K562 (cell line): ENCODE results near the gene MVP. TPM values are rescaled to one million over a fixed set of nuclear protein-coding genes. Genes with fewer than 3 reads are reported as not detected.

ENCODE experiments used
- FUS ChIP-seq: fragments of 200-400 bp; formaldehyde crosslinking; optimal IDR thresholded peaks from 2 replicates; pipeline ENCODE3; 2017; ENCODE audit warnings: low read depth, low read length
- POLR2A ChIP-seq: fragments of 450-650 bp; conservative IDR thresholded peaks from 2 replicates; pipeline ENCODE4 v1.6.1; 2016
- TEAD1 ChIP-seq, 2 experiments: fragments of 450-650 bp in 1 of 2; sonication (generic) in 1 of 2; formaldehyde crosslinking; IDR thresholded peaks; 2 replicates each; pipeline versions ENCODE4 v1.4.0 to v1.8.0; 2020 to 2022; ENCODE audit warnings: mild to moderate bottlenecking in 2 of 2, missing genetic modification reagents in 1 of 2
- TEAD4 ChIP-seq, 2 experiments: sonication (generic) in 1 of 2; formaldehyde crosslinking in 1 of 2; IDR thresholded peaks; 2 replicates each; pipeline versions ENCODE4 v1.6.1 to v1.8.0; 2012 to 2022; ENCODE audit warnings: borderline replicate concordance in 1 of 2, inconsistent platforms in 1 of 2, low read length in 1 of 2, mild to moderate bottlenecking in 1 of 2, missing genetic modification reagents in 1 of 2
- ZNF780A ChIP-seq: fragments of 250-450 bp; sonication (Bioruptor Pico); IDR thresholded peaks from 2 replicates; pipeline ENCODE4 v1.5.0; 2021; ENCODE audit warnings: mild to moderate bottlenecking
- polyA plus RNA-seq, 8 experiments: library from polyadenylated mRNA; depleted of rRNA in 4 of 8; stranded (reverse) in 5 of 8; unstranded in 3 of 8; fragments of >200 nt; fragmentation: Nextera tagmentation in 2 of 8; fragmentation: Illumina TruSeq in 1 of 8; extraction: Ambion mirVana in 2 of 8; extraction: Trizol in 1 of 8; gene quantifications; 2 replicates each; pipeline versions ENCODE4 v1.2.1 to v1.2.3, GENCODE V29; 2011 to 2014; ENCODE audit warnings: inconsistent platforms in 1 of 8, missing spikeins in 1 of 8
- total RNA-seq, 7 experiments: library from RNA; depleted of rRNA in 6 of 7; stranded (reverse); fragments of >200 nt in 6 of 7; fragmentation: Illumina TruSeq in 2 of 7; extraction: Trizol in 2 of 7; gene quantifications; 2 replicates each; pipeline versions ENCODE4 v1.2.1 to v1.2.3, GENCODE V29; 2011 to 2021; ENCODE audit warnings: low replicate concordance in 1 of 7
- TF ChIP-seq, protein P1 (sequence below), 2 experiments: fragments of 450-650 bp in 1 of 2; sonication (generic) in 1 of 2; formaldehyde crosslinking in 1 of 2; IDR thresholded peaks; 2 replicates each; pipeline versions ENCODE4 v1.7.1 to v1.9.0; 2016 to 2022; ENCODE audit warnings: inconsistent platforms in 1 of 2, mild to moderate bottlenecking in 1 of 2, missing genetic modification reagents in 1 of 2
- TF ChIP-seq, protein P2 (sequence below), 2 experiments: fragments of 200-800 bp in 1 of 2; sonication (Bioruptor generic) in 1 of 2; sonication (generic) in 1 of 2; formaldehyde crosslinking in 1 of 2; IDR thresholded peaks in 1 of 2; conservative IDR thresholded peaks in 1 of 2; 2 replicates each; pipeline versions ENCODE4 v1.5.0 to v1.6.1; 2016 to 2020; ENCODE audit warnings: missing compliant biosample characterization in 1 of 2, missing genetic modification characterization in 1 of 2, missing genetic modification reagents in 1 of 2
- TF ChIP-seq, protein P3 (sequence below): fragments of 250-450 bp; sonication (Bioruptor Pico); IDR thresholded peaks from 2 replicates; pipeline ENCODE4 v1.9.0; 2021; ENCODE audit warnings: mild to moderate bottlenecking

MVP gene
- total and polyA plus RNA-seq, 9 of the 15 experiments (the other 6 are each of a cell fraction or from before 2014, with no cell fraction given) = 0.39 to 1.9 (median 0.76) TPM; not detected in 2

DNA sequence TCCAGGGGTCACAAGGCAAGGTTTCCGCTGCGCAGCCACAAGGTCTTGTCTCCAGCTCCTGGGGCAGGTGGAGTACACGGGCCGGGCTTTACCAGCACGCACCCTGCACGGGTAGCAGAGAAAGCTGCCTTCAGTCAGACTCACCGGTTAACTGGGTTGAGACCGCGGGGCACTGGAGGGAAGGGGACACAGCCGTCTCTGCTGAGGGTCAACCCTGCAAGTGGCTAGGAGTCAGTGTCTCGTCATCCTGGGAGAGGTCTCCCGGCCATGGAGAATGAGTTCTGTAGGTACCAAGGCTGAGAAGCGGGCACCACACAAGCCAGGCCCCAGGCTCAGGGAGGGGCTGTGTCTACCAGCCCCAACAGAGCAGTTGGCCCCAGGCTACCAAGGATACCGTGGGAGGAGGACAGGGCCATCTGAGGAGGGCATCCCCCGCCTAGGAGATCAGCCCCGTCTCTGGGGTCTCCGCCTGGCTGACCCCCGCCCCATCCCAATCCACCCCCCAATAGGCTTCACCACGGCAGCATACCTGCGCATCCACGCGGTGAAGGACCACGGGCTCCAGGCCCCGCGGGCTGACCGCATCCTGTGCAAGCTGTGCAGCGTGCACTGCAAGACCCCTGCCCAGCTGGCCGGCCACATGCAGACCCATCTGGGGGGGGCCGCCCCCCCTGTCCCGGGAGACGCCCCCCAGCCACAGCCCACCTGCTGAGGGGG lies 11.1 kb upstream of the MVP start (continued):
- TF ChIP-seq, protein P1, sequence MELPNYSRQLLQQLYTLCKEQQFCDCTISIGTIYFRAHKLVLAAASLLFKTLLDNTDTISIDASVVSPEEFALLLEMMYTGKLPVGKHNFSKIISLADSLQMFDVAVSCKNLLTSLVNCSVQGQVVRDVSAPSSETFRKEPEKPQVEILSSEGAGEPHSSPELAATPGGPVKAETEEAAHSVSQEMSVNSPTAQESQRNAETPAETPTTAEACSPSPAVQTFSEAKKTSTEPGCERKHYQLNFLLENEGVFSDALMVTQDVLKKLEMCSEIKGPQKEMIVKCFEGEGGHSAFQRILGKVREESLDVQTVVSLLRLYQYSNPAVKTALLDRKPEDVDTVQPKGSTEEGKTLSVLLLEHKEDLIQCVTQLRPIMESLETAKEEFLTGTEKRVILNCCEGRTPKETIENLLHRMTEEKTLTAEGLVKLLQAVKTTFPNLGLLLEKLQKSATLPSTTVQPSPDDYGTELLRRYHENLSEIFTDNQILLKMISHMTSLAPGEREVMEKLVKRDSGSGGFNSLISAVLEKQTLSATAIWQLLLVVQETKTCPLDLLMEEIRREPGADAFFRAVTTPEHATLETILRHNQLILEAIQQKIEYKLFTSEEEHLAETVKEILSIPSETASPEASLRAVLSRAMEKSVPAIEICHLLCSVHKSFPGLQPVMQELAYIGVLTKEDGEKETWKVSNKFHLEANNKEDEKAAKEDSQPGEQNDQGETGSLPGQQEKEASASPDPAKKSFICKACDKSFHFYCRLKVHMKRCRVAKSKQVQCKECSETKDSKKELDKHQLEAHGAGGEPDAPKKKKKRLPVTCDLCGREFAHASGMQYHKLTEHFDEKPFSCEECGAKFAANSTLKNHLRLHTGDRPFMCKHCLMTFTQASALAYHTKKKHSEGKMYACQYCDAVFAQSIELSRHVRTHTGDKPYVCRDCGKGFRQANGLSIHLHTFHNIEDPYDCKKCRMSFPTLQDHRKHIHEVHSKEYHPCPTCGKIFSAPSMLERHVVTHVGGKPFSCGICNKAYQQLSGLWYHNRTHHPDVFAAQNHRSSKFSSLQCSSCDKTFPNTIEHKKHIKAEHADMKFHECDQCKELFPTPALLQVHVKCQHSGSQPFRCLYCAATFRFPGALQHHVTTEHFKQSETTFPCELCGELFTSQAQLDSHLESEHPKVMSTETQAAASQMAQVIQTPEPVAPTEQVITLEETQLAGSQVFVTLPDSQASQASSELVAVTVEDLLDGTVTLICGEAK (IDR thresholded peaks at IDR 0.05) = 0 out of 2 replicates have a peak, but pooled peaks have one; percentile 2
- TF ChIP-seq, protein P1 (CRISPR knock-in tag; IDR thresholded peaks at IDR 0.05) = no peak
- TF ChIP-seq, protein P2, sequence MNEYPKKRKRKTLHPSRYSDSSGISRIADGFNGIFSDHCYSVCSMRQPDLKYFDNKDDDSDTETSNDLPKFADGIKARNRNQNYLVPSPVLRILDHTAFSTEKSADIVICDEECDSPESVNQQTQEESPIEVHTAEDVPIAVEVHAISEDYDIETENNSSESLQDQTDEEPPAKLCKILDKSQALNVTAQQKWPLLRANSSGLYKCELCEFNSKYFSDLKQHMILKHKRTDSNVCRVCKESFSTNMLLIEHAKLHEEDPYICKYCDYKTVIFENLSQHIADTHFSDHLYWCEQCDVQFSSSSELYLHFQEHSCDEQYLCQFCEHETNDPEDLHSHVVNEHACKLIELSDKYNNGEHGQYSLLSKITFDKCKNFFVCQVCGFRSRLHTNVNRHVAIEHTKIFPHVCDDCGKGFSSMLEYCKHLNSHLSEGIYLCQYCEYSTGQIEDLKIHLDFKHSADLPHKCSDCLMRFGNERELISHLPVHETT (CRISPR knock-in tag; conservative IDR thresholded peaks at IDR 0.05 in 1 of 2, IDR thresholded peaks at IDR 0.05 in 1 of 2) = no peak
- TF ChIP-seq ZNF780A (CRISPR knock-in tag) (no peak), TEAD4 (IDR thresholded peaks at IDR 0.05; ENCODE audit: low read length) (no peak), TEAD4 (CRISPR knock-in tag; IDR thresholded peaks at IDR 0.05; ENCODE audit: borderline replicate concordance) (no peak), FUS (no peak), TEAD1 (CRISPR knock-in tag; IDR thresholded peaks at IDR 0.05) (no peak), POLR2A (no peak; the same call in 1 of the 2 replicates)
- TF ChIP-seq, protein P3, sequence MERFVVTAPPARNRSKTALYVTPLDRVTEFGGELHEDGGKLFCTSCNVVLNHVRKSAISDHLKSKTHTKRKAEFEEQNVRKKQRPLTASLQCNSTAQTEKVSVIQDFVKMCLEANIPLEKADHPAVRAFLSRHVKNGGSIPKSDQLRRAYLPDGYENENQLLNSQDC (CRISPR knock-in tag) = no peak
